ENCODE results near the gene VWC2L.

- no peak for TF ChIP-seq CTCF (IDR thresholded peaks at IDR 0.05)
- no peak for TF ChIP-seq POLR2A (IDR thresholded peaks at IDR 0.05)
Observed at GRCh38 chr2:214436470-214436869, 25.6 kb downstream of the VWC2L start.

All from esophagus squamous epithelium (tissue), 4 donors.